Left lung (tissue), 10 donors: Measurements from ENCODE around the gene NFATC1. TPM values are rescaled to one million over a fixed set of nuclear protein-coding genes. Genes with fewer than 3 reads are reported as not detected.

Experiments used
- ATAC-seq: fragments of 200-7000 bp; cut with Tn5 transposase; one replicate; pipeline ENCODE4 v1.9.1; 2020; ENCODE audit warnings: moderate library complexity
- DNase-seq, 4 donors: peaks; one replicate each; pipeline ENCODE4 v3.0.0-alpha.2; 2013 to 2020
- H3K27ac ChIP-seq, 2 donors: fragments of 200-600 bp; sonication (generic) in 1 of 2; one replicate each; pipeline versions ENCODE4 v1.5.0 to v1.8.0; 2020 to 2021
- H3K27me3 ChIP-seq, 2 donors: fragments of 200-600 bp; sonication (generic) in 1 of 2; one replicate each; pipeline versions ENCODE4 v1.5.0 to v1.8.0; 2020 to 2021
- H3K36me3 ChIP-seq, 2 donors: fragments of 200-600 bp; sonication (generic) in 1 of 2; one replicate each; pipeline versions ENCODE4 v1.5.0 to v1.8.0; 2020 to 2021
- H3K4me1 ChIP-seq, 2 donors: fragments of 200-600 bp; one replicate each; pipeline ENCODE4 v1.8.0; 2021
- H3K4me3 ChIP-seq, 2 donors: fragments of 200-600 bp; sonication (generic) in 1 of 2; one replicate each; pipeline versions ENCODE4 v1.5.0 to v1.8.0; 2020 to 2021; ENCODE audit warnings: mild to moderate bottlenecking in 1 of 2
- H3K9me3 ChIP-seq, 2 donors: fragments of 200-600 bp; sonication (generic) in 1 of 2; one replicate each; pipeline versions ENCODE4 v1.5.0 to v1.8.0; 2020 to 2021
- intact Hi-C, 2 donors: fragments of 100-400 bp; cut with DNase I; formaldehyde crosslinking; loops; one replicate each; pipeline versions ENCODE4 v1.11.2 to v1.14.2; 2022
- polyA plus RNA-seq, 6 donors: library from polyadenylated mRNA; unstranded; fragments of 120-200 nt; gene quantifications; one replicate each; pipeline ENCODE4 v1.2.1, GENCODE V29; 2013; ENCODE audit not compliant: insufficient read length in 6 of 6
- total RNA-seq, 2 donors: library from RNA; stranded (reverse); fragmentation: NEBNext Ultra II Directional; extraction: Animal tissue kit (Norgen Biotek cat#: 25700); gene quantifications; one replicate each; pipeline ENCODE4 v1.2.1, GENCODE V29; 2021
- TF ChIP-seq, protein P1 (sequence below), 2 donors: fragments of 200-600 bp; sonication (generic) in 1 of 2; IDR thresholded peaks; one replicate each; pipeline versions ENCODE4 v1.5.0 to v1.8.0; 2021; ENCODE audit warnings: antibody characterized with exemption in 2 of 2
- donor health status: DM: no; HTN: yes; CAD: no.
- donor health status: DM: no; HTN: no; CAD: no.

NFATC1 gene
- total and polyA plus RNA-seq, 8 donors = 6.5 to 17.1 (median 8.0) TPM

DNA sequence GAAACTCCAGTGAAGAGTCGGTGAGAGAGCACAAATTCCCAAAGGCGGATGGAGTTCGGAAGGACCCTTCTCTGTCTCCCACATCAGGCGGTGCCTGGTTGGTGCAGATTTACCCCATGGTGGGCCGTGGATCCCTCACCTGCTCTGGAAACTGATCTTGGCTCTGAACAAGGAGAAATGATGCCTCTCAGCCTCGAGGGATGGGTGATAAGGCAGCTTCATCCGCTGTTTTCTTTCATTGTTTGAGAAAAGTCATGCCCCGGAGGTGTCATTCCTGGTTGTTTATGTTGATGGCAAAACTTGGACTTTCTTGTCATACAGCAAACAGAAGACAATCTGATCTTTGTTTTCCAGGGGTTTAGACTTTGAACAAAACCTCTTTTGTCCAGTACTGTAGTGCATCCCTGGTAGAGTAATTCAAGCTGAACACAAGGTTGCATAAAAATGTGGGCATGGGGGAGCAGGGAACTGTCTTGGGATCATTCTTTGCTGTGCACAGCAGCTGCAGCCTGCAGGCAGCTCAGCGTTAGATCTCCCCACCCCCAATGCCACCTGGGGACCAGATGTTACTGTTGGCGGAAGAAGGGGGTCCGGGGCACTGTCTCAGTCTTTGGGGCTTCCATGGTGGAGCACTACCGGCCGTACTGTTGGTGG lies 81.3 kb downstream of the NFATC1 start:
- DNase-seq (peak in 1 of 4 donors; percentile 27), ATAC-seq (no peak)
- no peak overlapping the region for H3K27ac ChIP-seq
- H3K9me3 ChIP-seq = peaks cover 0 to 5% of the 10 kb centered on the region in 2 donors
- TF ChIP-seq, protein P1, sequence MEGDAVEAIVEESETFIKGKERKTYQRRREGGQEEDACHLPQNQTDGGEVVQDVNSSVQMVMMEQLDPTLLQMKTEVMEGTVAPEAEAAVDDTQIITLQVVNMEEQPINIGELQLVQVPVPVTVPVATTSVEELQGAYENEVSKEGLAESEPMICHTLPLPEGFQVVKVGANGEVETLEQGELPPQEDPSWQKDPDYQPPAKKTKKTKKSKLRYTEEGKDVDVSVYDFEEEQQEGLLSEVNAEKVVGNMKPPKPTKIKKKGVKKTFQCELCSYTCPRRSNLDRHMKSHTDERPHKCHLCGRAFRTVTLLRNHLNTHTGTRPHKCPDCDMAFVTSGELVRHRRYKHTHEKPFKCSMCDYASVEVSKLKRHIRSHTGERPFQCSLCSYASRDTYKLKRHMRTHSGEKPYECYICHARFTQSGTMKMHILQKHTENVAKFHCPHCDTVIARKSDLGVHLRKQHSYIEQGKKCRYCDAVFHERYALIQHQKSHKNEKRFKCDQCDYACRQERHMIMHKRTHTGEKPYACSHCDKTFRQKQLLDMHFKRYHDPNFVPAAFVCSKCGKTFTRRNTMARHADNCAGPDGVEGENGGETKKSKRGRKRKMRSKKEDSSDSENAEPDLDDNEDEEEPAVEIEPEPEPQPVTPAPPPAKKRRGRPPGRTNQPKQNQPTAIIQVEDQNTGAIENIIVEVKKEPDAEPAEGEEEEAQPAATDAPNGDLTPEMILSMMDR (IDR thresholded peaks at IDR 0.05) = no peak
- no peak overlapping the region for H3K4me3 ChIP-seq
- H3K4me1 ChIP-seq = no peaks in the 10 kb centered on the region
- no peaks in the 10 kb centered on the region for H3K27me3 ChIP-seq
- peaks cover 0 to 14% of the 10 kb centered on the region in 2 donors for H3K36me3 ChIP-seq
- intact Hi-C loops = no loop called here

DNA sequence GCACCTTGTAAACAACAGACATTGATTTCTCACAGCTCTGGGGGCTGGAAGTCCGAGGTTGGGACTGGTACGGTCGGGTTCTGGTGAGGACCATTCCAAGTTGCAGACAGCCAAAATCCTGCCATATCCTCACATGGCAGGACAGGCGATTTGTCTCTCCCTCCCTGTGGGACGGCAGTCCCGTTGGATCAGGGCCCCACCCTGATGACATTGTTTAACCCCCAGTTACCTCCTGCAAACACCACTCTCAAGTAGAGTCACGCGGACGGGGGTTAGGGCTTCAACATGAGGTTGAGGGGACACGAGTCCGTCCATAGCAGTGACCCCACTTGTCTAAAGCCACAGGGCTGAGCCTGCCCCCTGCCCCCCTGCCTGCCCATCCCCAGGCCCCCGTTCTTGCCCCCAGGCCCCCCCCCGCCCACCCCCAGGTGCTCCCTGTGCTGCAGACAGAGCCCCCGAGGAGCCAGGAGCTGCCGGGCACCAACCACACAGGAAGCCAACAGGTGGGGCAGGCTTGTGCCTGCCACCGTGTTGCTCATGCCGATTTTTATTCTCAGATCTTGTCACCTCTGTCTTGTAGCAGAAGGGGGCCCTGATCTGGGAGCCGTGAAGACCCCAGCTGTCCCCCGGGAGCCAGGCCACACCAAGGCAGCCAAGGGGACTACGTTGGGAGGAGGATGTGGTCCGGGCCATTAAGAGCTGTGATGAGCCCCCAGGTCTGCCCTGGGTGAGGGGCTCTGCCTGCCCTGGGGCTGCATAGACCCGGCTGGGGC lies 82.2 kb downstream of the NFATC1 start:
- intact Hi-C loops = no loop called here
- no peak overlapping the region for H3K27ac ChIP-seq
- TF ChIP-seq, protein P1 (IDR thresholded peaks at IDR 0.05) = no peak
- no peaks in the 10 kb centered on the region for H3K4me1 ChIP-seq
- ATAC-seq (no peak), DNase-seq (peak in 2 of 4 donors; percentile 23 to 58)
- no peaks in the 10 kb centered on the region for H3K27me3 ChIP-seq
- no peak overlapping the region for H3K4me3 ChIP-seq
- H3K36me3 ChIP-seq = peaks cover 0 to 11% of the 10 kb centered on the region in 2 donors
- peaks cover 0 to 4% of the 10 kb centered on the region in 2 donors for H3K9me3 ChIP-seq

DNA sequence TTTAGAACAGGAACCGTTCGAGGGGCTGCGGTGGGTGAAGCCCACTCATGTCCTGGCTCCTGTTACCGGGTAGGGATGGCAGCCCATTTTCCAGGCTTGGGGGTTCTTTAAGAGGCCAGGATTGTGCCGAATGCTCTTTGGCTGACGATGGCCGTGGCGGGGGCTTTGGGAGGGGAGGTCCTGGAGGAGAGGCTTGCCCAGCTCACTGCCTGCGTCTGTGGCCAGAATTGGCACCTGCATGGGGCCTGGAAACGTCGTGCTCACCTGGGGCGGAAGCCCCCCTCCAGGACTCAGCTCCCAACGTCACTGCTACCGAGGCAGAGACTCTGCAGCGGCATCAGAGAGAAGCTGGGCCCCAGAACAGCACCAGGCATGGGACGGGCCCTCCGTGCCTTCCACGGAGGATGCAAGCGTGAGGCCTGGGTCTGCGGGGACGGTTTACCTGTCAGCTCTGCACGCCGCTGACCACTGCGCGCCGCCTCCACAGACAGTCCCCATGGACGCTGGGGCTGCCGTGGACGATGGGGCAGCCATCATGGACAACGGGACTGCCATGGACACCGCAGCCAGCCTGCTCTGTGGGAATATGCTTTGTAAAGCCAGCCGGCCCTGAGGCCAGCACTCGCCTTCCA lies 82.9 kb downstream of the NFATC1 start:
- H3K4me3 ChIP-seq = no peak overlapping the region
- no peaks in the 10 kb centered on the region for H3K9me3 ChIP-seq
- no peaks in the 10 kb centered on the region for H3K27me3 ChIP-seq
- intact Hi-C loops = no loop called here
- ATAC-seq (no peak), DNase-seq (peak in 2 of 4 donors; percentile 16 to 76)
- no peaks in the 10 kb centered on the region for H3K4me1 ChIP-seq
- TF ChIP-seq, protein P1 (IDR thresholded peaks at IDR 0.05) = no peak
- H3K36me3 ChIP-seq = peaks cover 0 to 7% of the 10 kb centered on the region in 2 donors
- H3K27ac ChIP-seq = no peak overlapping the region

DNA sequence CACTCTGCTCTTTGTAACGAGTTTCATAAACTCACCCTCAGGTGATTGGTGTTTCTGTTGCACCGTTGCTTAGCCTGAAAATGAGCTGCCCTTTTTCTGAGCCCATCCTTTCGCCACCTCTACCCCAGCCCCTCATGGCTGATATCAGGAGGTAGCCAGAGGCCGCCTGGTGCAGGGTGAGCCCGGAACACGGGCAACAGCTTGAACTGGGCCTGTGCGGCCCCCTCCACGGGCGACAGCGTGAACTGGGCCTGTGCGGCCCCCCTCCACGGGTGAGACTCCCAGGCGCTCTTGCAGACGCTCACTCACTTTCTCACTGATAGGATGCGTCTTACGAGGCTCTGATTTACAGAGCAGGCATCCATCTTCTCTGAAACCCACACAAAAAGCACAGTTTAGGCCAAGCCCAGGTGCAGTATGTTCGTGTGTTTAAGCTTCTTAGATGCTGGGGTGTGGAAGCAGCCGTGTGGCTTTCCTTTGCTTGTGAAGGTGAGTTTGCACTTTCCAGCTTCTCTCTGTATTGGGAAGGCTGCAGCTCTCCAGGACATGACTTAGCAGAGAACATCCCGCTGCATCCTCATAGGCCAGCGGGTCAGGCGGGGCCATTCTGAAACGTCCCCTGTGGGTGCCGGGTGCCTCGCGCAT lies 83.5 kb downstream of the NFATC1 start:
- intact Hi-C loops = no loop called here
- ATAC-seq (no peak), DNase-seq (peak in 2 of 4 donors; percentile 18 to 55)
- no peak overlapping the region for H3K27ac ChIP-seq
- TF ChIP-seq, protein P1 (IDR thresholded peaks at IDR 0.05) = no peak
- H3K36me3 ChIP-seq = peaks cover 0 to 7% of the 10 kb centered on the region in 2 donors
- H3K4me3 ChIP-seq = no peak overlapping the region
- H3K4me1 ChIP-seq = no peaks in the 10 kb centered on the region
- no peaks in the 10 kb centered on the region for H3K9me3 ChIP-seq
- H3K27me3 ChIP-seq = no peaks in the 10 kb centered on the region
